Dendritic cell treated with granulocyte-macrophage colony-stimulating factor and Interleukin-4, amounts not matched to agents 40 ng/mL and 50 ng/mL, for 4 days (primary cell): ENCODE data around the gene CUBN.

Experiments
- H3K27ac Mint-ChIP-seq: one replicate; pipeline ENCODE4 v1.8.0; 2022; ENCODE audit warnings: mild to moderate bottlenecking, mixed read lengths
- H3K27me3 Mint-ChIP-seq: one replicate; pipeline ENCODE4 v1.8.0; 2022; ENCODE audit warnings: mild to moderate bottlenecking, mixed read lengths
- H3K36me3 Mint-ChIP-seq: one replicate; pipeline ENCODE4 v1.8.0; 2022; ENCODE audit warnings: low read depth, mixed read lengths
- H3K4me1 Mint-ChIP-seq: one replicate; pipeline ENCODE4 v1.8.0; 2022; ENCODE audit warnings: low read depth, mixed read lengths
- H3K4me3 Mint-ChIP-seq: one replicate; pipeline ENCODE4 v1.8.0; 2022; ENCODE audit warnings: mild to moderate bottlenecking, moderate library complexity, mixed read lengths
- H3K9me3 Mint-ChIP-seq: one replicate; pipeline ENCODE4 v1.8.0; 2022; ENCODE audit warnings: mixed read lengths
- intact Hi-C: fragments of 100-400 bp; cut with micrococcal nuclease; formaldehyde crosslinking; loops from one replicate; pipeline ENCODE4 v1.15.0; 2022

Gene CUBN

DNA sequence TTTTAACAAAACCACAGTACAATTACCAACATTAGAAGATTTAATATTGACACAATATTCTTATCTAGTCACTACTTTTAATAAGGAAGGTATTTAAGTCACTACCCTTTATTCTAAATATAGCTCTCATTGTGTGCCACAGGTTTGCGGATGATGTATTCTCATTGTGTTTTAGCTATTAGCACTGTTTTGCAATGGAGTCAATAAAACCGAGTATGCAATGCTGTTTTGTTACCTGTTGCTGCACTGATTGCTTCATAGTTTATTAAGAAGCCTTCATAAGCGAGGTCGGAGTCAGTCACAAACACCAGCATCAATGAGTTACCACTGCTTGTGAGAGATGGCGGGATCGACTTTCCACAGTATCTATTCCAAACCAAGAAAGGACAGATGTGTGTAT, 64.3 kb downstream of the CUBN start:
- intact Hi-C loops = no loop called here
- H3K27me3 Mint-ChIP-seq = no peaks in the 10 kb centered on the region

GRCh38 chr10:17064435-17064834, 65.2 kb downstream of the CUBN start:
- Mint-ChIP-seq H3K4me1 (peaks cover 11% of the 10 kb centered on the region), H3K9me3 (no peaks in the 10 kb centered on the region), H3K4me3 (no peak overlapping the region), H3K27me3 (no peaks in the 10 kb centered on the region), H3K27ac (no peak overlapping the region), H3K36me3 (no peaks in the 10 kb centered on the region)
- intact Hi-C loops = no loop called here

More for the DNA sequence above, 64.3 kb downstream of the CUBN start:
- H3K4me3 Mint-ChIP-seq = no peak overlapping the region
- H3K27ac Mint-ChIP-seq = no peak overlapping the region
- no peaks in the 10 kb centered on the region for H3K36me3 Mint-ChIP-seq
- H3K4me1 Mint-ChIP-seq = peaks cover 11% of the 10 kb centered on the region
- no peaks in the 10 kb centered on the region for H3K9me3 Mint-ChIP-seq

- Mint-ChIP-seq H3K27ac (peak overlapping the region; percentile 30), H3K27me3 (no peaks in the 10 kb centered on the region), H3K4me3 (no peak overlapping the region), H3K36me3 (no peaks in the 10 kb centered on the region), H3K9me3 (no peaks in the 10 kb centered on the region), H3K4me1 (peaks cover 6% of the 10 kb centered on the region)
- intact Hi-C loops = no loop called here
Observed at GRCh38 chr10:17062955-17063484, 66.6 kb downstream of the CUBN start.

- Mint-ChIP-seq H3K27ac (no peak overlapping the region), H3K4me3 (no peak overlapping the region), H3K4me1 (peaks cover 2% of the 10 kb centered on the region), H3K36me3 (no peaks in the 10 kb centered on the region), H3K27me3 (no peaks in the 10 kb centered on the region), H3K9me3 (no peaks in the 10 kb centered on the region)
- intact Hi-C loops = no loop called here
Observed at GRCh38 chr10:17062493-17062892, 67.1 kb downstream of the CUBN start.

DNA sequence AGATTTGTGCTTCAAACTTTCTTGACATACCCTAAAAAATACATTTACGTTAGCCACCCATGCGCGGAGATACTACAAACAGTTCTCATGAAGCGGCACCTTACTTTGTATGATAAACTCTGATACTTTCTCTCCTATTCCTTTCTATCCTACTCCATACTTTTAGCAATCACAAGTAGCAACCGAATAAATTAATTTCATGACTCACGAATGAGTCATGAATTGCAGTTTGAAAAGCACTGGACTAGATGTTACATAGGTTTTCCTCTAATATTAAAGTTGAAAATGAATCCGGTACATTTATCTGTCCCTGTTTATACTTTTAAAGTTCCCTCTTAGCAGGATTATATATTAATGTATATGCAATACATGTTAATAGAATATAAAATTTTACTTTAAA, 67.6 kb downstream of the CUBN start:
- no peaks in the 10 kb centered on the region for H3K4me1 Mint-ChIP-seq
- H3K27ac Mint-ChIP-seq = no peak overlapping the region
- H3K27me3 Mint-ChIP-seq = no peaks in the 10 kb centered on the region
- no peaks in the 10 kb centered on the region for H3K36me3 Mint-ChIP-seq
- intact Hi-C loops = no loop called here
- H3K4me3 Mint-ChIP-seq = no peak overlapping the region
- H3K9me3 Mint-ChIP-seq = no peaks in the 10 kb centered on the region

- H3K4me1 Mint-ChIP-seq = no peaks in the 10 kb centered on the region
Observed at GRCh38 chr10:17061418-17061817, 68.2 kb downstream of the CUBN start.

DNA sequence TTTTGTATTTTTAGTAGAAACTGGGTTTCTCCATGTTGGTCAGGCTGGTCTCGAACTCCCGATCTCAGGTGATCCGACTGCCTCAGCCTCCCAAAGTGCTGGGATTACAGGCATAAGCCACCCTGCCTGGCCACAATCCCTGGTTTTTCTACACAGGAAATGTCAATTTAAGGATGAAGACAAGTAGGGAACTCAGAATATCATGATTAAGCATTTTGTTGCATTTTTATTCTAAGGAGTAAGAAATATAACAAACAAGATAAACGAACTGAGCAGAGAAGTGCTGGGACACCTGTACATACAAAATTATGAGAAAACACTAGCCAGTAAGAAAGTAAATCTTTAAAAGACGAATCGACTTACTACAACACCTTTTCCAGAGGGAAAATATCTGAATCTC, 69.3 kb downstream of the CUBN start:
- no peaks in the 10 kb centered on the region for H3K36me3 Mint-ChIP-seq
- intact Hi-C loops = no loop called here
- H3K27ac Mint-ChIP-seq = no peak overlapping the region
- no peaks in the 10 kb centered on the region for H3K27me3 Mint-ChIP-seq
- H3K4me3 Mint-ChIP-seq = no peak overlapping the region
- no peaks in the 10 kb centered on the region for H3K4me1 Mint-ChIP-seq
- H3K9me3 Mint-ChIP-seq = no peaks in the 10 kb centered on the region

More at GRCh38 chr10:17061418-17061817, 68.2 kb downstream of the CUBN start:
- Mint-ChIP-seq H3K9me3 (no peaks in the 10 kb centered on the region), H3K36me3 (no peaks in the 10 kb centered on the region), H3K27ac (no peak overlapping the region), H3K4me3 (no peak overlapping the region), H3K27me3 (no peaks in the 10 kb centered on the region)
- intact Hi-C loops = no loop called here

DNA sequence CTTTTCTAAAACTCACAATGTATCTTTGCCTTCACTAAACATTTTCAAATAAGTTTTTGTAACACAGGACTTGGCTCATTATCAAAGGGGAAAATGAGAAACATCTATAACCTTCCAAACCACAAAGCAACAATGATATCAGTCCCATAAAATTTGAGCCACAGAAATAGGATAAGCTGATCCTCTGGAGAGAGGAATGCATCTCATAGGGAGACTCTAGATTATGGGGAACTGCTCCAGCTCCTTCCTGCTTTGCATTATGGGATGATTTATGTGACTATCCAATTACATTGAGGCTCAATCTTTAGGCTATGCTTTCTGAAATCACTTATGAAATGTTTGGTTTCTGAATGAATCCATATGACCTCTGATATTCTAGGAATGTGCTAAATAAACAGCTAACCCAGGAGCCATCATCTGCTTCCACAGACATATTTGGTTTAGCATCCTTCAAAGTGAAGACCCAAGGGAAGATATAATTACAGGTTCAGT, 70.4 kb downstream of the CUBN start:
- Mint-ChIP-seq H3K4me1 (no peaks in the 10 kb centered on the region), H3K27ac (no peak overlapping the region)

DNA sequence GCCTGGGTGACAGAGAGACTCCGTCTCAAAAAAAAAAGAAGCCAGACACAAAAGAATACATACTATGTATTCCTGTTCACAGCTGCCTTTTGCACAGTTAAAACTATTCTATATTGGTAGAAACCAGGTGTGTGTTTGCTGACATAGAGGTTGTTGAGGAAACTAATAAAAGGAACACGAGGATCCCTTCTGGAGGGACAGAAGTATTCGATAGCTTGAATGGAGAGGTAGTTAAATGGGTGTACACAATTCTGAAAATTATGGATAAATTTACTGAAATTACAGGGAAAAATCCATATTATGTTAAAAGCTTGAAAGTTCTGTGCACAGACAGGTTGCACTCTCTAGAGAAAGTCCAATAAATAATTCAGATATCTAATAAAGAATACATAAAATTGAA, 71.5 kb downstream of the CUBN start:
- no peaks in the 10 kb centered on the region for H3K9me3 Mint-ChIP-seq
- H3K4me1 Mint-ChIP-seq = no peaks in the 10 kb centered on the region
- H3K4me3 Mint-ChIP-seq = no peak overlapping the region
- H3K36me3 Mint-ChIP-seq = no peaks in the 10 kb centered on the region
- no peak overlapping the region for H3K27ac Mint-ChIP-seq
- H3K27me3 Mint-ChIP-seq = no peaks in the 10 kb centered on the region
- intact Hi-C loops = no loop called here

More for the DNA sequence above, 70.4 kb downstream of the CUBN start:
- intact Hi-C loops = no loop called here
- Mint-ChIP-seq H3K4me3 (no peak overlapping the region), H3K9me3 (no peaks in the 10 kb centered on the region), H3K36me3 (no peaks in the 10 kb centered on the region), H3K27me3 (no peaks in the 10 kb centered on the region)

- H3K27ac Mint-ChIP-seq = no peak overlapping the region
- no peak overlapping the region for H3K4me3 Mint-ChIP-seq
- no peaks in the 10 kb centered on the region for H3K4me1 Mint-ChIP-seq
- H3K9me3 Mint-ChIP-seq = peaks cover 6% of the 10 kb centered on the region
- peaks cover 2% of the 10 kb centered on the region for H3K36me3 Mint-ChIP-seq
- H3K27me3 Mint-ChIP-seq = no peaks in the 10 kb centered on the region
- intact Hi-C loops = no loop called here
Observed at GRCh38 chr10:17056781-17057428, 72.7 kb downstream of the CUBN start.

- H3K36me3 Mint-ChIP-seq = peaks cover 12% of the 10 kb centered on the region
- H3K4me1 Mint-ChIP-seq = no peaks in the 10 kb centered on the region
- H3K9me3 Mint-ChIP-seq = peaks cover 18% of the 10 kb centered on the region
- intact Hi-C loops = no loop called here
- H3K27me3 Mint-ChIP-seq = no peaks in the 10 kb centered on the region
- no peak overlapping the region for H3K27ac Mint-ChIP-seq
- H3K4me3 Mint-ChIP-seq = no peak overlapping the region
Observed at GRCh38 chr10:17053513-17053912, 76.1 kb downstream of the CUBN start.

DNA sequence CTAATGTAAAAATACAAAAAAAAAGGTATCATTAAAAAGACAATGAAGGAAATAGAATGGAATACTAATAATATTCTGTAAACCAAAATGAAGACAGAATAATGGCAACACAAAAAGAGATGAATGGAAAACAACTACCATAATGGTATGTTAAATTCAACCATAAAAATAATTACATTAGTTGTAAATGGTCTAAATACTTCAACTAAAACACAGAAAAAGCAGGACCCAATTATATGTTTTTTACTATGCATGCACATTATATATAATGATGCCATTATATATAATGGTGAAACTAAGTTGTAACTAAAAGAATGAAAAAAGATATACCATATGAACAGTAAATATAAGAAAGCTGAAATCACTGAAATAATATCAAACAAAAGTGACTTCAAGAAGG, 76.5 kb downstream of the CUBN start:
- H3K27ac Mint-ChIP-seq = no peak overlapping the region
- intact Hi-C loops = no loop called here
- no peaks in the 10 kb centered on the region for H3K4me1 Mint-ChIP-seq
- no peaks in the 10 kb centered on the region for H3K27me3 Mint-ChIP-seq
- H3K9me3 Mint-ChIP-seq = peaks cover 18% of the 10 kb centered on the region
- peaks cover 12% of the 10 kb centered on the region for H3K36me3 Mint-ChIP-seq
- no peak overlapping the region for H3K4me3 Mint-ChIP-seq

DNA sequence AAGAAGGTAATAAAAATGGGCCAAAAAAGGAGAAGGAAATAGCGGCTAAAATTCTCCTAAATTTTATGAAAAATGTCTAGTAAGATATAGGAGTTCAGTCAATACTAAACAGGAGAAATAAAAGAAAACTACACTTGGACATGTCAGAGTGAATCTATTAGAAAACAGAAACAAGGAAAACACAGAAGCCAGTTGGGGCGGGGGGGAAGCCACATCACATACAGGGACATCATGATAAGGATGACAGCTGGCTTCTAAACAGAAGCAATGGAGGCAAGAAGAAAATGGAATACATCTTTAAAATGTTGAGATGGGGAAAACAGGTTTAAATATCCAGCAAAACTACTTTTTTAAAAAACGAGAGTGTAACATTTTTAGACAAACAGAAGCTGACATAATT, 77.8 kb downstream of the CUBN start:
- Mint-ChIP-seq H3K27ac (no peak overlapping the region), H3K27me3 (no peaks in the 10 kb centered on the region), H3K4me1 (no peaks in the 10 kb centered on the region), H3K36me3 (peaks cover 12% of the 10 kb centered on the region), H3K4me3 (no peak overlapping the region), H3K9me3 (peaks cover 18% of the 10 kb centered on the region)
- intact Hi-C loops = no loop called here

DNA sequence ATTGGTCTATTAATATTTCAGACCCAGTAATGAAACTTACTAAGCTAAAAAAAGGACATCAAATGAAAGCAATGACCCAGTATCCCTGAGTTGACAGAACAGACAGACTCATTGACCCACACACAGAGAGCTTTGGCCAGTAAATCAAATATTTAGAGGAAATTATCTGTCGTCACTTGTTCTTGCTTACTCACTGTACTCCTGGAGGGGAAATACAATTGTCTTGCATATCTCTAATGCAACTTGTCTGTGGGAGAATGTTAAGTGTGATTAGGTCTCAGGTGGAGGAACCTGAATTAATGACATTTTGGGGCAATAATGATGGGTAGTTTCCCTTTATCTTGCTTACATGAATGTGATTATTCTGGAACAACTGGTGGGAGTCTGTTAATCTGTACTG, 80.4 kb downstream of the CUBN start:
- peaks cover 18% of the 10 kb centered on the region for H3K9me3 Mint-ChIP-seq
- peaks cover 12% of the 10 kb centered on the region for H3K36me3 Mint-ChIP-seq
- H3K4me3 Mint-ChIP-seq = no peak overlapping the region
- intact Hi-C loops = no loop called here
- no peaks in the 10 kb centered on the region for H3K27me3 Mint-ChIP-seq
- H3K27ac Mint-ChIP-seq = no peak overlapping the region
- no peaks in the 10 kb centered on the region for H3K4me1 Mint-ChIP-seq

- intact Hi-C loops = no loop called here
- Mint-ChIP-seq H3K4me1 (no peaks in the 10 kb centered on the region), H3K27me3 (no peaks in the 10 kb centered on the region), H3K9me3 (peaks cover 18% of the 10 kb centered on the region), H3K4me3 (no peak overlapping the region), H3K27ac (no peak overlapping the region), H3K36me3 (peaks cover 12% of the 10 kb centered on the region)
Observed at GRCh38 chr10:17047908-17048307, 81.7 kb downstream of the CUBN start.
